SK-N-MC (cell line): ENCODE measurements around the gene CD63.

ENCODE experiments used
- EZH2 ChIP-seq: fragments of 200-600 bp; sonication (generic); IDR thresholded peaks from one replicate; pipeline ENCODE4 v1.6.1; 2017; ENCODE audit warnings: antibody characterized with exemption
- POLR2AphosphoS5 ChIP-seq: IDR thresholded peaks from 2 replicates; pipeline ENCODE4 v1.6.1; 2012; ENCODE audit warnings: mild to moderate bottlenecking, low read depth, low read length, borderline replicate concordance

- TF ChIP-seq POLR2AphosphoS5 (no peak), EZH2 (no peak)
Measured at GRCh38 chr12:55684761-55685370, 43.9 kb downstream of the CD63 start.
